IPS DF 4.7 (cell line): Measurements from ENCODE around the gene MACROD2.

Experiments used
- DNase-seq: peaks from one replicate; pipeline ENCODE4 v3.0.0-alpha.2; 2013; ENCODE audit warnings: low spot score; ENCODE audit errors: extremely low read depth

The MACROD2 gene

DNA sequence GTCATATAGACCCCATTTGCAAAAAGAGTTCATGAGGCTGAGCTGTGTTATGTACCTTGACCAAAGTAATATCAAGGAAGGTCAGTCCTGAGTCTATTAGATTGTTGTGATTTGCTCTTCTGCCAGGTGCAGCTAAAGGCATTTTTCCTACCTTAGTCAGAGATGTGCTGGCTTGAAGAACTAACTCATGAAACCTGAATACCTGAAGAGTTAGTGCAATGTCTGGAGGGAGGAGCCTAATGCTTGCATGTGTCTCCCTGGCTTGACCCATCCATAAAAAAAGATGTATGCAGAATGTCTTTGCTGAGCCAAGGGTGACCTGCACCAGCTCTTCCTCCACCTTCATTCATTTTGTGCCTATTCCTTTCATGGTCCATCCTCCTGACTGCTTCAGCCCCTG, 1835.9 kb downstream of the MACROD2 start:
- no peak for DNase-seq

DNA sequence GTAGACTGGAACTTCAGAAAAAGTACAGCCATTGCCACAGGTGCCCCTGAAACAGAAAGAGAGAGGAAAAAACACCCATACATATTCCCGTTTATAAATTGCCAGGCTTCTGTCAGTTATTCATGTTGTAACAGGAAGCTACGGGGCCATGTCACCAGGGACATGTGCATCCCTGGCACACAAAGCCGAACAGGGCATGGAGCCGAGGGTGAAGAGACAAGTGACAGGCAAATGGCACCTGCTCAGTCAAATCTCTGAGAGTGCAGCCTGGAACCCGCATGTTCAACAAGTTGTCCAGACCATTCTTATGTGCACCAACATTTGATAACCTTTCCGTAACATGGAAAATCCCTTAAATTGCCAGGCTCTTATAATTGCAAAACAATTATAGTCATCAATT, 1837.2 kb downstream of the MACROD2 start:
- DNase-seq = no peak

DNA sequence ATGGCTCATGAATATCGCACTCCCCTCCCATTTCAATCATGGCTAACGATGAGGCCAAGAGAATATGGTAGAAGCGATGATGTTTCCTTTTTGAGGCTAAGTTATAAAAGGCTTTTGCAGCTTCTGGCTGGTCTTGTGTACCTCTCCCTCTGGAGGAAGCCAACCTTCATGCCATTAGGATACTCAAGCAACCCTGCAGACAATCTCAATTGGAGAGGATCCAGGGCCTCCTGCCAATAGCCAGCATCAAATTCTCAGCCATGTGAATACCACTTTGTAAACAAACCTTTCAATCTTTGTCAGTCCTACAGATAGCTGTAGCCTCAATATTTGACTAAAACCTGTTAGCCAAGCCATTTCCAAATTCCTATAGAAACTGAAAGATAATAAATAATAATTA, 1839.5 kb downstream of the MACROD2 start:
- DNase-seq = no peak

GRCh38 chr20:15835811-15836210, 1840.5 kb downstream of the MACROD2 start:
- DNase-seq = no peak

DNA sequence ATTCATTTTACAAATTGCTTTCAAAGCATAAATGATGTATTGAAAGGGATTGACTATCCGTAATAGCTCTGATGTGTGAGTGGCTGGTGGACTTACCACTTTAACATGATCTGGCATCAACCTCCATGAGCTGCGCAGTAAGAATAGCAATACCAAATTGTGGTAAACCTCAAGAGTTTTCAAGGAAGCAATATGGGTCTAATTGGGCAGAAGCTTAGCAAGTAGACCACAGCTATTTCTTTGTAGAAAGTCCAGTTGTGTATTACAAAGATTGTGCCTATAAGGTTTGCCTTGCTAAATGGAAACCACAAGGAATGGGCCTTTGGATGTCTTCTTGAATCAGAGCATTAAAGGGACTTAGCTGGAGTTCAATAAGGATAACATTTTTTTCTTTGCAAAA, 1841.3 kb downstream of the MACROD2 start:
- DNase-seq = no peak

- no peak for DNase-seq
These were observed 1842.2 kb downstream of the MACROD2 start for GRCh38 chr20:15837563-15837962.

DNA sequence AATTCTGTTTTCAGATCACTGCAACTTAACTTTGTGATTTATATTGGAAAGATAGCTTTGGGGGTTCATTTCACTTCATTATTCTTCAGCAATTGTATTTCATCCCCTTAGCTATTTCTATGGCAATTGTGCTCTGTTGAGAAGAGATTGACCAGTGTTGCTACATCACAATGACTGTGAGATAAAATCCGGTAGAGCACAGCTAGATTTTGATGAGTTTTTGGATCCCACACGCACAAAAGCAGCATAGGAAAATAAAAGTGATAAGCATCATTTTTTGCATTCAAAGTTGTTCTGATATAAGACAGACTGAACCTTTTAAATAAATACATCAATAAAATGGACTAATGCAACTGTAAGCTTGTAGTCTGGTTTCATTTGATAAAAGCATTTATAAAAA, 1843.2 kb downstream of the MACROD2 start:
- no peak for DNase-seq

DNA sequence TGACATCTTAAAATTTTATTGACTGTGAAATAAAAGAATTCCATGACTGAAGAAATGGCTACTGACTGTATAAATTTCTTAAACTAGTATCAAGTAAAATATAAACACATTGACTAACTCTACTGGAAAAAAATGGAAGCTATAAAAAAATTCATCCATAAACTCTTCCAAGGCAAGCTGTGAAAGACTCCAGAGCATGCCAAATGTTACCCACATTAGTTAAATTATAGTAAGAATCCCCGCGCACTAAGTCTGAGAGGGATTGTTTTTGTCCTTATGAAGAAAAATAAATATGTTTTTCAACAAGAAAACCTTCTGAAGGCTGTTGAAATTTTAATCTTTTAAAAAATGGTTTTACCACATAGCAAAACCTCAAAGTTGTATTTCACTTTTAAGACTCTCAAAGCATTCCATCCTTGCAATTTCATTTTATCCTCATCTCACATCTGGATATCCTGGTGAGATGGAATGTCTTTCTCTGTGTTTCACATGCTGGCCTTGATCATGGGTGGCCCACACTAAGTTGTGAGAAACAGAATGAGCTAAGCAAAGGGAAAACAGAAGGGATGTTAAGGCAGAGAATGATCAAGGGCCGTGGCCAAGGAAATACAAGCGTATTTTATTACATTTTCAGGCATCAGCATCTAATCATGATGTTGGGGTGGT, 1845.5 kb downstream of the MACROD2 start:
- no peak for DNase-seq

- DNase-seq = no peak
These were observed 1847.6 kb downstream of the MACROD2 start for GRCh38 chr20:15842872-15843271.

DNA sequence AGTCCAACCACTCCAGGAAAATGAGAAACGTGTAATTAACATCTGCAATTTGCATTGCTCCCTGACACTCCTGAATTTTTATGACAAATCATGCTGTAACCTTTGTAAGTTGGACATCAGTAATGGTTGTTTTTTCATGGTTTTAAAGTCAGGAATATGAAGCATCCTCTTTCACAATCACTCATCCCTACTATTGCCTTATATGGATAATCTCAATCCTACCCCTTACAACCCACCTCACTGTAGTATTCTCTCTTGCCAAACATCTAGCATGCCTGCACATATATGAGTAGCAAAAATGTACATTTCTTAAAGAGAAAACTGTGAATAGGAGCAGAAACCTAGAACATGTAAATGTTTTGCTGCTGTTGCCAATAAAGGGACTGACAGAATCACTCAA, 1848.5 kb downstream of the MACROD2 start:
- DNase-seq = no peak

DNA sequence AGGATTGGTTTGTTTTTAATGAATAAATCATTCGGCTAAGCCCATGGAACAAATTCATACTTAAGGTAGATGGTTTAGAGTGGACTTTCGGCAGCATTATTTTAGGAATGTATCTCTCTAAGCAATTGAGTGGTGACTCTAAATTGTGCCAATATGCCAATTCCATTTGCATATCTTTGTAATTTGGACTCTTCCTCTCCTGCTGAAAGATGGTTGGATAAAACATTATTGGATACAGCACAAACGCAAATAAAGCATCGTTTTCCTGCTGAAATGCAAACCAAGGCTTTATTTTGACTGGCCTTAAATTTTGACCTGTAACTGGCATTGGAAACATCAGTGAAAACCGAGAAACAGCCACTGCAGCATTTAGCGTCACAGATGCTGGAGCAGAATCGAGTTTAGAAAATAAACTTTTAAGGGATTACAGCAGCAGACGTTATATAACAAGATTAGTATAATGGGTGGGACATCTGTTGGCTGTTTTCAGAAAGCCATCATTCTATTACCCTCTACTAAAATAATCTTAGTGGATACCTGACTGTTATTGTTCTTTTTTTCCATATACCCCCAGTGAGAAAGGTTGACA, 1852.0 kb downstream of the MACROD2 start:
- no peak for DNase-seq

DNA sequence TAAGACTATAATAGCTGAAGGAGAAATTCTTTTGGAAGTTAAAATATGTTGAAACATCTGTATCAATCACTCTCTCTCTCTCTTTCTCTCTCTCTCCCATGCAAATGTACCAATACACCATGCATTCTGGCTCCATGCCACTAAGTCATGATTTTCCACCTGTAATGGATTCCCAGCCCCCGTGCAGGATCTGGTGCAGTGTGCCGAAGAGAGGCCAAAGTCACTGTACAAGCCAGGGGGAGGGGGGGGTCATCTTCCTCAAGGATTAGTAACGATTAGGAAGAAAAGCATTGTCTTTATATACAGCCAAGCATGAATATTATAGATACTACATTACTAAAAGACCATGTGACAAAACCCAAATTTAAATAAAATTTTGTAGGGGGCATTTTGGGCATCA, 1852.8 kb downstream of the MACROD2 start:
- DNase-seq = no peak

DNA sequence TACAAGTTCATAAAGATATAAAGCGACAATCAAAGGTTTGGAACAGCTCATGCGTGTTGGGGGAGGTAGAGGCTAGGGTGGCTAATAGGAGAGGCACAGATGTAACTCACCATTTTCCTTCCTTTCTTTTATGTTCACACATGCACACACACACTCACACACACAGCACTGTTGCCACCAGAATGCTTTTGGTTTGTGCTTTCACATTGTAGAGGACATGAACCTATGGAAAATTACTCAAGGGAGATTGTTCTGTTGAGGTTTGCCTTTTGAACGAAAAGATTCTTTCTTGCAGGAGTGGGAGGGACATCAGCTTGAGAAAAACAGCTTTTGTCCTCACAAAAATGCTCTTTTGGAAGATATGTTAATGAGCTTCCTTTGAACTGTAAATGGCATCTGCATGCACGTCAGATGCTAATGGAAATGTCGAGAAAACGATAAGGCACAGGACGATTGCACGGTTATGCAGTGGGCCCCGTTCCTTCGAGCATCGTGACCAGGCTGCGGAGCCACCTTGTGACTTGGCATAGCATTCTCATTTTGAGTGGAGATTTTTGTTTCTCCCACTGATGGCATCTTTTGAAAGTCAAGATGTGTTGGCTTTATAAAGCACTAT, 1853.8 kb downstream of the MACROD2 start:
- no peak for DNase-seq

DNA sequence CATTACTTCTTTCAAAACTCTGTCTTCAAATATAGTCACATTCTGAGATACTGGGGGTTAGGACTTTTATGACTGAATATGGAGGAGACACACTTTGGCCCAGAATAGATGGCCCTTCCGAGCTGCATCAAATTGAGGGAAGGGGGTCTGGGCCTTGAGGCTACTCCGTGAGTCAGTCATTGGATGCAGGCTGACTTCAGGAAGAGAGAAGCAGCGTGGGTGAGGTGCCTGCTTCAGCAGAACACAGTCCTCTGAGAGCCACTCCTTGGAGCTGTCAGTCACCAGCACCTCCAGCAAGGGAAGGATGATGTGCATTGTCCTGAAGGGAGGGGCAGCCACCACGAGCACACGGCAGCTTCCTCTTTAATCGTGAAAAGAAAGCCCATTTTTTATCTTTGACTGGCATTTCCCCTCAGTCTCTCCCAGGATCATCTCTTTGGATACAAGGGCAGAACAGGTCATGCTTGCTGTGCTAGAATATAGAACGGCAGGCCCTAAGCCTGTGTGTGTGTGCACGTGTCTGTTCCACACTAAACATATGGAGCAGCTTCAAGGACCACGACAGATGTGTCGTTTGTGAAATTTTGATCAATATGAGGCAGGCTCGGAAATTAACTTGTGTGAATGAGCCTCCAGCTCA, 1856.4 kb downstream of the MACROD2 start:
- no peak for DNase-seq

DNA sequence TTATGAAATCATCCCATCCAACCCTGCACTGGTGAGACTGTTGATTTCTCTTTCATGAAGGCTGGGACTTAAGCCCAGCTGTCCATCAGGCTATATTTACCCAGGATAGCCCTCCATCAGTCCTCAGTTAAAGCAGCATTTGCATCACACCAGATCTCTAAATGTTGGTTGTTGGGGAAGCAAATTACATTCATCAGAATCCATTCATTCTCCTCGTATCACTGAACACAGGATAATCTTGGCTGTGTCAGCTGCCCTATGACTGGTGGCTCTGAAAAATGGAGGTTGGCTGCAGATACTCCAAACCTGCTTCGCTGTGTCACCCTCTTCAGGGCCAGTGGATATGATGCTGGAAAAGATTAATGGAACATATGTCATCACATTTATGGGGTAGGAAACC, 1859.6 kb downstream of the MACROD2 start:
- no peak for DNase-seq

GRCh38 chr20:15857173-15857784, 1862.0 kb downstream of the MACROD2 start:
- no peak for DNase-seq

GRCh38 chr20:15859061-15859460, 1863.7 kb downstream of the MACROD2 start:
- no peak for DNase-seq

- no peak for DNase-seq
These were observed 1865.5 kb downstream of the MACROD2 start for GRCh38 chr20:15860850-15861249.

- no peak for DNase-seq
These were observed 1866.9 kb downstream of the MACROD2 start for GRCh38 chr20:15862178-15862577.

DNA sequence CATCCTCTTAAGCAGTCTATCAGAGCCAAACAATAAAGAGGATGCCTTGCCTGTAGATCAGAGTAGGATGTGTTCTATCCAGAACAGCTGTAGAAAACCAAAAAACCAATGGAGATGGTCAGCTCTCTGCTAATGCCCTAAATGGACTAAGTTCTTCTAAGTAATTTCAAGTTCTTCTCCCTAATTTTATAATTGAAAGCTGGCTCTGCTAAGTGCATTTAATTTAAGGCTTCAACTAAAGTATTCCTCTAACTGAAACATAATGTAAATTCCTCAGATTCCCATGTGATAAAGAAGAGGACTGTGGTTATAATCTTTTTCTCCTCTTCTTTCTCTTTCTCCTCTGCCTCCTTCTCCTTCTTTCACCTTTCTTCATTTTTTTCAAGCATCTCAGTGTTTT, 1868.4 kb downstream of the MACROD2 start:
- DNase-seq = no peak

DNA sequence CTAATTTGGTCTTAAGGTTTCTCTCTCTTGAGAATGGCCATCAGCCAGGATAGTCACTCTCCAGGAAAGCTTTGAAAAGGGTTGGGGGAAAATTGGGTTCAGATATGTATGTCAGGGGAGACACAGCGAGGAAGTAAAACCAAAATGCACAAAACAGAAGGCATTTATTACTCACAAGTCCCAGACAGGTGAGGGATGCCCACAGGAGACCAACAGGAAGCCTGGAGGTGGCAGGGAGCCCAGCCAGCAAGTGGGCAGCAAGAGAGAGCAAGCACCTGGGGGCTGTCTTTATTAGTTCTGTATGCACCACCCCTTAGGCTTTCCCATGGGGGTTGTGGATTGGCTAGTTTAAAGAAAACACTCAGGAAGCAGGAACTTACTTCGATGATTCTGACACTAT, 1870.2 kb downstream of the MACROD2 start:
- DNase-seq = no peak
